ENCODE data around the gene NPFFR2.

NPFFR2 gene

DNA sequence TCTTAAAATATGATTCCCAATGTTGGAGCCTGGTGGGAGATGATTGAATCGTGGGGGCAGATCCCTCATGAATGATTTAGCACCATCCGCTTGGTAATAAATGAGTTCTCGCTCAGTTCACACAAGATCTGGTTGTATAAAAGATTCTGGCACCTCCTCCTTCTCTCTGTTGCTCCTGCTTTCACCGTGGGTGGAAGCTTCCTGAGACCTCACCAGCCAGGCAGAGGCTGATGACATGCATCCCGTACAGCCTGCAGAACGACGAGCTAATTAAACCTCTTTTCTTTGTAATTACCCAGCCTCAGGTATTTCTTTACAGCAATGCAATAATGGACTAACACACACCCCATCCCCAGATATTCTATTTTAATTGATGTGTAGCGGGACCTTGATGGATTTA, 162.2 kb downstream of the NPFFR2 start:
- Histone ChIP-seq H3K9ac (ENCODE audit: low read length) (no peak overlapping the region), H3K4me3 (ENCODE audit: low read length) (no peak overlapping the region), H3K27me3 (ENCODE audit: control insufficient read depth, insufficient read depth, low read length) (no peaks in the 10 kb centered on the region), H3K36me3 (ENCODE audit: control insufficient read depth, insufficient read depth, low read length) (no peaks in the 10 kb centered on the region), H3K4me1 (ENCODE audit: control insufficient read depth, insufficient read depth, low read length) (no peaks in the 10 kb centered on the region), H3K9me3 (ENCODE audit: control insufficient read depth, low read length) (no peaks in the 10 kb centered on the region)

- H3K4me3 ChIP-seq (ENCODE audit: low read length): no peak overlapping the region
- no peaks in the 10 kb centered on the region for H3K9me3 ChIP-seq (ENCODE audit: control insufficient read depth, low read length)
- H3K36me3 ChIP-seq (ENCODE audit: control insufficient read depth, insufficient read depth, low read length): no peaks in the 10 kb centered on the region
- H3K27me3 ChIP-seq (ENCODE audit: control insufficient read depth, insufficient read depth, low read length): no peaks in the 10 kb centered on the region
- H3K4me1 ChIP-seq (ENCODE audit: control insufficient read depth, insufficient read depth, low read length): no peaks in the 10 kb centered on the region
- H3K9ac ChIP-seq (ENCODE audit: low read length): no peak overlapping the region
Measured at GRCh38 chr4:72194453-72194852, 162.7 kb downstream of the NPFFR2 start.

Data from mucosa of stomach (tissue), 1 donor.